Germinal center (tissue), 1 donor: ENCODE measurements around the gene LHFPL6.

ENCODE experiments used
- DNase-seq: peaks from one replicate; pipeline ENCODE4 v3.0.0; 2012; ENCODE audit warnings: mixed read lengths, low spot score

The LHFPL6 gene

GRCh38 chr13:39602614-39603366, at the start of gene LHFPL6:
TSS of gene LHFPL6 (minus strand) at chr13:39603193.
- peak; percentile 80 for DNase-seq

GRCh38 chr13:39646122-39646521, 43.1 kb upstream of the LHFPL6 start:
- DNase-seq, result no peak

- no peak for DNase-seq
Measured at GRCh38 chr13:39641645-39642044, 38.7 kb upstream of the LHFPL6 start.

- DNase-seq, result no peak
Measured at GRCh38 chr13:39637890-39638289, 34.9 kb upstream of the LHFPL6 start.

GRCh38 chr13:39635564-39635963, 32.6 kb upstream of the LHFPL6 start:
- DNase-seq, result no peak

GRCh38 chr13:39632994-39633393, 30.0 kb upstream of the LHFPL6 start:
- DNase-seq, result no peak

GRCh38 chr13:39631307-39631706, 28.3 kb upstream of the LHFPL6 start:
- no peak for DNase-seq

- no peak for DNase-seq
Measured at GRCh38 chr13:39623466-39623865, 20.5 kb upstream of the LHFPL6 start.

- DNase-seq, result no peak
Measured at GRCh38 chr13:39618561-39618960, 15.6 kb upstream of the LHFPL6 start.

GRCh38 chr13:39616087-39616694, 13.2 kb upstream of the LHFPL6 start:
- peak; percentile 78 for DNase-seq

GRCh38 chr13:39612023-39612637, 9.1 kb upstream of the LHFPL6 start:
- DNase-seq, result peak; percentile 54

GRCh38 chr13:39607876-39608275, 4.9 kb upstream of the LHFPL6 start:
- no peak for DNase-seq

GRCh38 chr13:39605677-39606320, 2.8 kb upstream of the LHFPL6 start:
- DNase-seq, result no peak

- no peak for DNase-seq
Measured at GRCh38 chr13:39604756-39605155, 1.8 kb upstream of the LHFPL6 start.

GRCh38 chr13:39603424-39603947, 493 bp upstream of the LHFPL6 start:
- DNase-seq, result no peak

GRCh38 chr13:39602277-39602613, 748 bp downstream of the LHFPL6 start:
- DNase-seq, result peak; percentile 46

GRCh38 chr13:39601636-39602035, 1.4 kb downstream of the LHFPL6 start:
- DNase-seq, result no peak

GRCh38 chr13:39600766-39601165, 2.2 kb downstream of the LHFPL6 start:
- DNase-seq, result no peak

GRCh38 chr13:39599842-39600241, 3.2 kb downstream of the LHFPL6 start:
- DNase-seq, result no peak

GRCh38 chr13:39599012-39599411, 4.0 kb downstream of the LHFPL6 start:
- no peak for DNase-seq

GRCh38 chr13:39597838-39598237, 5.2 kb downstream of the LHFPL6 start:
- DNase-seq, result no peak

- DNase-seq, result no peak
Measured at GRCh38 chr13:39596685-39597084, 6.3 kb downstream of the LHFPL6 start.

GRCh38 chr13:39596176-39596575, 6.8 kb downstream of the LHFPL6 start:
- DNase-seq, result no peak
